Activated CD8-positive, alpha-beta memory T cell treated with anti-CD3 and anti-CD28 coated beads, Interleukin-2, amount 50 U/mL, for 1 hour (primary cell): ENCODE measurements around the gene MAP3K20.
A peak's percentile ranks its signal among the peaks of the same experiment; 100 is the strongest.
"Not testable (repeated sequence)": the region's sequence is repeated elsewhere in the genome, so short reads cannot be mapped to it uniquely, and the experiment has no call there.

Experiments
- DNase-seq: peaks from one replicate; pipeline ENCODE4 v3.0.0-alpha.2; 2020; ENCODE audit errors: extremely low read depth

MAP3K20 gene

DNA sequence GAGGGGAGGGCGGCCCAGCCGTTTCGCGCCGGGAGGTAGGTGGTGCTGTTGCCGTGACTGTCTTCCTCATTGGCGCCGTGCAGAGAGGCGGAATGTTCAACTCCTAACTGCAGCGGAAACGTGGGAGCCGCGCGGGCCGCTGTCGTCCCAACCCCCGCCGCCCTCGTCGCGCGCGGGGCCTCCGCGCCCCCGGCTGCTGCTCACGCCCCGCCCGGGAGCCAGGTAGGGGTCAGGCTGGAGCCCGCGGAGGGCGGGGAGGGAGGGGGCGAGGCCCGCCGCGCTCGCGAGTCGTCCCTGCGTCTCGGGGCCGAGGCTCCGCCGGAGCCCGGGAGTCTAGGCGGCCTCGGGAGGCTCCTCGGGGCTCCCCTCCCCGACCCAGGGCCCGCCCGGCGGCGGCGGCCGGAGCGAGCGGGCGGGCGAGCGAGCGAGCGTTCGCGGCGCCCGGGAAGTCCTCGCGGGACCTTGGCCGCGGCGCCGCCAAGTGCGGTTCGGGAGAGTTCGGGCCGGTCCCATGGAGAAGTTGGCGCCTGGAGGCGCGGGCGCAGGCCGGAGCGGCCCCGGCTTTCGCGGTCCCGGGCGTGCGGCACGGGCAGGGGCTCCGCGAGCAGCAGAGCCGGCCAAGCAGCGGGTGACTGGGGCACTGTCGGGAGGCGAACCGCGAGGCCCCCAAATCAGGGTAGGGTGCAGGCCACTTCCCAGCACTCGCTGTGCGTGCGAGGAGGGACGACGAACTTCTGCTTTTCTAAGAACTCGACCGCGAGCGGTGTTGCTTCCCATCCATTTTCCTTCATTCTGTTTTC is at the start of gene MAP3K20:
MAP3K20 (plus strand) TSS at position 66 of the 800 bp plus-strand sequence. CDS start 15,186 bp downstream, outside the sequence.
- peak; percentile 3 for DNase-seq

DNA sequence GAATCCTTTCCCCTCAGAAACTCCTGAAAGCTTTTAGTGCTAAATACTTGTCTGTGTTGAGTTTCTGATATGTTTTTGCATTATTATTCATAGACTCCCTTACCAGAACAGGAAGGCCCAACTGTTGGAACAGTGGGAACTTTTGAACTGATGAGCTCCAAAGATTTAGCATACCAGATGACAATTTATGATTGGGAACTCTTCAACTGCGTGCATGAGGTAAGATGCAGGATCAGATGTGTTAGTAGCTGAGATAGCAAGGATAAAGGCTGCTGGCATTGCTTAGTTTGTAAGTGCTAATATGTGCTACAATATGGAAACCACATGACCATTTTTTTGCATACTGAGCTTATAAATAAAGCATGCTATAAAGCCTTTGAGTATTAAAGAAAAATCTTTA is 49.2 kb upstream of the MAP3K20 start:
- no peak for DNase-seq

DNA sequence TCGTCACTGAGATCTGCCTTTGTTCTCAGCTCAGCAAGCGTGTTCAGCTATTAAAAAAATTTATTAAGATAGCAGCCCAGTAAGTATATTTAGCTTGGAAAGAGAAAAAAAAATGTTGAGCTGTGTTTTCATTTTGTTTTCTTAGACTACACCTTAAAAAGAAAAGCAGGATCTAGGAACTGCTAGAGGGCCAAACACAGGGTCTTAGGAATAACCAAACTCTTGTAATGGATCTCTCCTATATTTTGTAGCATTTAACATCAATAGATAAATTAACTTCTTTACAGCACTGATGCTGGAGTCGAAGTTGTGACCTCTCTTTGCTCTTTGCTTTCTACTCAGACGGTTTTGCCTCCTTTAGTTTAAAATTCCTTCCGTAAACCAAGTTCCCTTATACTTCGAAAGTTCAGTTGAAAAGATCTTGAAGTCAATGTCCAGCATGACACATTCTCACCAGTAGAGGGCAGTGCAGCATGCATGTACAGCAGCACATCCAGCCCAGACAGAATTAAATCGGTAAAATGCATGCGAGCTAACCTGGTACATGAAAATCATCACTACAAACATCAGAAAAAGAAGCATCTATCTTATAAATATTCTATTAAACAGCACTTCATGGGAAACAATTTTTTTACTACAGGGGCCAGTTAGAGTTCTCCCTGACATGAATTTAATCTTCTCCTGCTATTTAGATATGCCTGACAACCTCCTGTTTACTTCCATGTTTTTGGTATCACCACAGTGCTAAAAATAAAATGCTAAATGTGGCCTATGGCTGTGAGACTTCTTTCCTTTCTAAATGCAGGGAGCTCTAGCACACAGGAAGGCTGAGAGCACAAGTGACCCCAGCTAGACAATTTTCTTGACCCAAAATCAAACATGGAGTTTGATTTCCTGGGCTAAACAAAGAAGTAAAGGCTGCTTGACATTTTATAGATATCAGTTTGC is 48.2 kb upstream of the MAP3K20 start:
- peak; percentile 43 for DNase-seq

DNA sequence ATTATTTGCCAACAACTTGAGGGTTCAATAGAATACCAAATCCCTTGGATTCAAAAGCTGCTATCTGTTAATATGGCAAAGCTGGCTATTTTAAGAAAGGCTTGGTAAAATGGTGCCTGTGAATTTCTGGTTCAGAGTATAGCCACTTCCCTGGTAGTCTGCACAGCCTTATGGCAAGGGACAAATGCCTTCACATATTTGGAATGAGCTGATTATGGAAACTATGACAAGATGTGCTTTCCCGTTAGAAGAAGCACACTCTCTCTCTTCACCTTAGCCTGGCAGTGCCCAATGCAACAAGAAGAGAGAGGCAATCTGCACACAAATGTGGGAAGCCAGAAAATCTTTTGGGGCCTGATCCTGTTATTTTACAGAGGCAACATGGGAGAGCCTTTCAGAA is 47.5 kb upstream of the MAP3K20 start:
- no peak for DNase-seq

DNA sequence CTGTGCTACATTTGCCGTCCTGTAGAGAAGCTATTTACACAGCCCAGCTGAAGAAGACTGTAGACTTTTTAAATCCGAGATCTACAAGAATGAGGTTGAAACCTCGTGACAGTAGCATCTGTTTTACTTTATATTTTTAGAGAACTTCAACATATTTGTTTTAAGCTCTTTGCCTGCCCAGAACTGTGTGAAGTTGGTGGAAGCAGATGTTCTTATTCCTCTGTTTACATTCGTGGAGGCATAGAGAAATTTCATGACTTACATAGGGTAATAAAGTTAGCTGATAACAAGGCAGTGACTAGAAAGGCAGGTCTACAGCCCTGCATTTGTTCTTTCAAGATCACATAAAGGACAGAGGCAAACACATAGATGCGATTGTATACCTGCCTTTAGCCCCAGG is 47.0 kb upstream of the MAP3K20 start:
- DNase-seq, result no peak

DNA sequence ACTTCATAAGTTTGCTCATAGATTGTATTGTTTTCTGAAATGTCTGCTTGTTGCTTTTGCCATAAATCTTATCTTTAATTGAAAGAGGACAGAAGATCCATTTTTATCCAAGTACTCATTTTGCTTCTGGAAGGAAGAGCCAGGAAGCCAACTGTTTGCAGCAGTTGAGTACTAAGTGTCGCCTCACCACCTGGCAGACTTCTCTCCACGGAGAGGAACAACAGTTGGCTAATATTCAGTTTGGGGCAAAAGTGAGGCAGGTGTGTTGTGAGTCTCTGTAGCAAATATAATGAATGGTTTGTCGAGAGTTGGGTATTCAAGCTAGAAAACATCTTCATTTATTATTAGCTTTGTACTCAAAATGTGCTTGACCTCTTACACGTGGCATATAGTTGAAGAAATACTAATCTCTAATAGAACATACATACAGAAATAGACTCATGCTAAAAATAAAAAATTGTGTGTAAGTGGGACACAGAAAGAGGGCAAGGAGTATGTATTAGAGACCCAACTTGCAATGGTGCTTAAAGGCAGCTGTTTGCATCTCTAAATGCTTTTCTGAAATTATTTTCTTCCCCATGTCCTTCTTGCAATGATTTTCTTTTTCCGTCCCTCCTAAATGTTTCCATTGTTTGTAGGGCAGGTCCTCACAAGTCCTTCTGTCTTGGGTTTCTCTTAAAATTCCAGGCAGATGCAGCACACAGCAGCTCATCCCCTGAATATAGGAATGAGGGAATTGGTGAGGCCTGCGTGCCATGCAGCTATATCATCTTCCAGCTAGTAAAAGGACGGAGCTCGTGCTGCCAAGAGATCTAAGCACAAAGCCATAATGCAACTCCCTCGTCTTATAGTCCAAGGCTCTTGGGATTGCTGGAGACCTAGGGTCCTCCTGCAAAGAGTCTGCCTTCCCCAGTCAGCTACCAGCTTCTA is 44.8 kb upstream of the MAP3K20 start:
- DNase-seq, result no peak

DNA sequence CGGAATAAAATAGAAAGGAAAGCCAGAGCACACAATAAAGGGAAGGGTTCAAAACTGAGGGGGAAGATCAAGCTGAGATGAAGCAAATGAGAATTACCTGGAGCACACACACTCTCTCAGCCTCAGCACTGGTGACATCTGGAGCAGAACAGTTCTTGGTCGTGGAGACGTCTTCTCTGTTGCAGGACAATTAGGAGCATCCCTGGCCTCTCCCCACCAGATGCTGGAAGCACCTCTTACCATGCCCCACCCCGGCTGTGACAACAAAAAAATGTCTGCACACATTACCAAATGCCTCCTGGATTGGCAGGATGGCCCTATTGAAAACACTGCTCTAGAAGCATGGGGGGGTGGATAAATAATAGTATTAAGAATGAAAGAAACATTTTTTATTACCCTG is 43.6 kb upstream of the MAP3K20 start:
- no peak for DNase-seq

DNA sequence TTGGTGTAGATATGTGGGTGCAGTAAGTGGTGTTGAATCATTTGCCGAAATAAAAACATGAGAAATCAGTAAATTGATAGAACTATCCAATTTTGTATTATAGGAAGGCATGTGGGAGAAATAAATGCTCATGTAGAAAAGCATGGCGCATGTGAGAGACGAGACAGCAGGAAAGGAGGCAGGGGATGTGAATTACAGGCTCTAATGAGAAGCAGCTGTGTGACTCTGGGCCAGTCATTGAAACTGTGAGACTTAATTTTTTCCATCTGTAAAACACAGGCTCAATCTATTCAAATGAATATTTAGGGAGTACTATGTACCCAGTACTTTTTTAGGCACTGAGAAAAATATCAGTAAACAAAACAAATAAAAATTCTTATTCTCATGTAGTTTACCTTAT is 42.6 kb upstream of the MAP3K20 start:
- no peak for DNase-seq

DNA sequence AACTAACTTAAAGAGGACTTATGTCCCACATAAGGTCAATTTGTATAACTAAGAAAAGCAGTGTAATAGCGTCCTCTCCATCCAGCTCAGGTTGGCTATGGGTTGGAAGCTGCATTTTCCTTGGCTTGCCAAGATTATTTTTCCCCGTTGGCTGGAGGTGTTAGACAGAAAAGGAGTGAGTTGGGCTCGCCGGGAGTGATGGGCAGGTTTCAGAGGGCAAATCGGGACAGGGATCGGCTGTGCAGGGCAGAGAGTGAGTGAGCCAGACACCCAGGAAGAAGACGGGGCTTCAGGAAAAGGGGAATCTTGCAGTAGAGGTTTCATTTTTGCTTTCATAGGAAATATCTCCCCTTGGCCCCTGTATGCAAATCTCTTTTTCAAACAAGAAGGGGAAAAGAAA is 41.5 kb upstream of the MAP3K20 start:
- DNase-seq, result no peak

DNA sequence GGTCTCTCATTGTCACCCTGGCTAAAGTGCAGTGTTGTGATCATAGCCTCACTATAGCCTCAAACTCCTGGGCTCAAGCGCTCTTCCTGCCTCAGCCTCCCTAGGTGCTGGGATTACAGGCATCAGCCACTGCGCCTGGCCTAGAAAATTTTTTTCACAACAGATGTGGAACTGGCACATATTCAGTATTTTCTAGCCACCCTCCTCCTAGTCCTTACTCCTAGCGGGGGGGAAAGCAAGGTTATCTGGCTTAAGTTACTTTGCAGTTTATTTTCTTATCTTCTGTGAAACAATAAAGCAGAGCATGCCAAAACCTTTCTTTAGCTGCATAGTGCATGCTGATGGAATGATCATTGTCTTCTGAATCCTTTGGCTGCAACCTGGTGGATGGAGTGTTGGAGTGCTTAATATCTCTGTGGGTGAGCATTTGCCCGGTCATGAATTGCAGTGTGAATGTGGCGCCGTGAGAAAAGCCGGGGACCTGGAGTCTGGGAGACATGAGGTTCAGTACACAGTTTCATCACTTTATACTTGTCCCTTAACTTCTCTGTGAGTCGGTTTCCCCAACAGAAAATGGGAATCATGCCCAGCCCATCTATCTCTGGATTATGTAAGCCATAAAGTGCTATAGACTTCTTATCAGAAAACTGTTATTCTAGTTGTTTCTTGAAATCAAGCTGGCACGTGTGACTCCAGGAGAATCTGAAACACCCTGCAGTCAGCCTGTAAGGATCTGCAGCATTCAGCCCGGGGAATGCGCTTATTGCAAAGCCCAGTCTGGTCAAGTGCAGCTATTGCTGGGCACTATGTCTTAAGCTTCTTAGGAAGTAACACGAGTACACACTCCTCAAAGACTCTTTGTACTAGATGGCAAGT is 38.2 kb upstream of the MAP3K20 start:
- DNase-seq, result no peak

DNA sequence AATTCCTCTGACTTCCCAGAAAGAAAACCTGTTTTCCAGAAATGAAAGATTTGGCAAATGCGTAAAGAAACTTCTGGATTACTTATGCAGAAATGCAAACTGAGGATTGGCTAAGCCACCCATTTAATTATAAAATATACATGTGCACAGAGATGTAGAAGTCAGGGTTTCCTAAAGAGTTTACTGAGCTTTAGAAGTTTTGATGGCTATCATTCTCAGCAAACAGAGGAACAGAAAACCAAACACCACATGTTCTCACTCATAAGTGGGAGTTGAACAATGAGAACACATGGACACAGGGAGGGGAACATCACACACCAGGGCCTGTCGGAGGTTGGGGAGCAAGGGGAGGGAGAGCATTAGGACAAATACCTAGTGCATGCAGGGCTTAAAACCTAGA is 37.4 kb upstream of the MAP3K20 start:
- DNase-seq, result not testable (repeated sequence)

DNA sequence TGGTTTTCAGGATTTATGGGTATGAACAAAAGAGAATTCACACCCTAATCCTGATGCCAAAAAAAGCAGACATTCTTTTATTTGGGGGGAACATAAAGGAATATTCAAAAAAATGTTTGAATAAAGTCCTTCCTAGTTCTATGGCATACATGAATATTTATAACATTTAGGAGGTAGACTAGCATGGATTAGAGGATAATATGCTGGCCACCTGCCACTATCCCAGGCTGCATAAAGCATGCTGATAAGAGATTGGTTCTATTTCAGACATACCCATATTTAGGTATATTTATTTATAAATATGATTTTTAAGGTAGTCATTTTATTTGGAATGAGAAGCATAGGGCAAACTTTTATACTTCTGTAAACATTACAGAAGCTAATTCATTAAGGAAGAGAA is 34.9 kb upstream of the MAP3K20 start:
- DNase-seq, result no peak

DNA sequence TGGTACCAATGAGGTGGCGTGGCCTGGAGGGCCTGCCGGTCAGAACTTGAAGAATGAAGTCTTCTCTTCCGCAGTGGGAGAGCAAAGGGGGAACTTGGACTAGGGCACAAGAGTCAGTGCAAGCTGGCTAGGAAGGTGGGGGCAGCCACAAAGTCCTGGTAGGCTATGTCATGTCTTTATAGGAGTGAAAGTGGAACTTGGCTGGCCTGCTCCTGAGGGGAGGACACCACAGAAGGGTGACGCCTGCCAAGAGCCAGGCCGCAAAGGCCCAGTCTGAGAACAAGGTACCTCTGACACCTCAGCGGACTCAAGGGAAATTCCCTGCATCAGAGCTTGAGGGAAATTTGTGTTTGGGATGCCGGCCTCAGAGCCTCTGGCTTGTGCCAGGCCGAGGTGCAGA is 32.2 kb upstream of the MAP3K20 start:
- no peak for DNase-seq

DNA sequence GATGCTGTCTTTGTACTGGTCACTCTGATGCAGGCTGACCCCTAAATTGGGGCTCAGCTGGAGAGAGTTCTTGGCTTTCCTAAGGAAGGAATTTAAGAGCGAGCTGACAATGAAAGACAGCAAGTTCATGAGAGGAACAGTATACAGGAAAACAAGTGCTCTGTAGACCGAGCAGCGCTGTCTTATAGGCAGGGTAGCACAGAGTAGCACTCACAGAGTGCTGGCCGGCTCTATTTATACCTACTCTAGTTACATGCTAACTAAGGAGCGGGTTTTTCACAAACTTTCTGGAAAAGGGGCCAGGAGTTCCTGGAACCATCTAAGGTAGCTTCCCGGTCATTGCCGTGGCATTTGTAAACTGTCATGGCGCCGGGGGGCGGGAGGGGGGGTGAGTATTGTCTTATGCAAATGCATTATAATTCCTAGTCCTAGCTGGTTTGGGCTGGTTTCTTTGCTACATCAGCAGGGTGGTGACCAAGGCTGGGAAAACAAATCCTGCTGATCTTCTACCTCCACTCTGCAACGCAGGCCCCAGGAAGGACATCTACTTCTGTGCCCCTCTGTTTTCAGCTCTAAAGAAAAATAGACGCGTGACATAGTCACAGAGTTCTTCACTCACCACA is 31.6 kb upstream of the MAP3K20 start:
- no peak for DNase-seq

DNA sequence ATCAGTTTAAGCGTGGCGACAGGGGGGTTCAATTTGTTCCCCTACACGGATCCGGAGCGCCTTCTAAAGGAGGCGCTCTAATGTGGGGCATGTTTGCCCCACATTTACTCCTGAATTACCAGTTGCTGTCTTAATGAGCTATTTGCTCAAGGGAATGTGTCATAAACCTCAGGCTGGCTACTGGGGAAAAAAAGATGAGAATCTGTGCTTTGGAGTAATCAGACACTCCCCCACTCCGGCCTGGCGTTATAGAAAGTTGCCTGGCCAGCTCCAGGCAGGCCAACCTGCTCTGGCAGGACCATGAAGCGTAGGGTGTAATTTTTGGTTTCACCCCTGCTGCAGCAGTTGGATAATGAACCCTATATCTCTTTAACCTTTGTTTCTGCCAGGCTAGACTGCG is 31.0 kb upstream of the MAP3K20 start:
- DNase-seq, result no peak

DNA sequence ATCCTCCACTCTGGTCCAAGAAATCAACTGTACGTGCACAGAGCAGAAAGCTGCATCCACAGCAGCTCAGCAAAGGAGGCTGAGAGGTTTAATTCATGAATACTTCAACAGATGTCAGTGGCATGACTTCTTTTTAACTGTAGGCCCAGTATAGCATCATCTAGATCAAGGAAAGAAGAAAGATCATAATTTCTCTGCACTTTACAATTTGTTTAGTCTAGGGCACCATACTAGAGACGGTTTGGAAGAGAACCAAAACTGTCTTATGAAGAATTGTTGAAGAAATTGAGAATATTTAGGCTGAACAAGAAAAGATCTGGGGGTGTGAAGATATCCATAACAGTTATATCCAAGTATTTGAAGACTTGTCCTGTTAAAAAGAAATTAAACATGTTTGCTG is 30.5 kb upstream of the MAP3K20 start:
- no peak for DNase-seq

DNA sequence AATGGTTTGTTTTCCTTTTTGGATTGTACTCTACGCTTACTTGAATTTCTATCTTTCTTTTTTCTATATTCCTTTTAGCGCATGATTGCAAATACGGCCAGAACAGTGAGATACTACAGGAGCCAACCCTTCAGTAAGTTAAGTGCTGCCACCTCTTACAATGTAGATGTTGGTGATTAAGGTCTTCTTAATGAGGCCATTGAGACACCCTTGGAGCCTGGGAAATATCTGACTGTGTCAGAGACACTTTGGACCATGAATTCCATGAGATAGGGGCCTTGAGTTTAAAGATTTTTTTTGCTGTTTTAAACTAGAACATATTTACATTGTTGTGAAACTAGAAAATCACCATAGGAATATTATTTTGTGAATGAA is 27.1 kb upstream of the MAP3K20 start:
- no peak for DNase-seq

DNA sequence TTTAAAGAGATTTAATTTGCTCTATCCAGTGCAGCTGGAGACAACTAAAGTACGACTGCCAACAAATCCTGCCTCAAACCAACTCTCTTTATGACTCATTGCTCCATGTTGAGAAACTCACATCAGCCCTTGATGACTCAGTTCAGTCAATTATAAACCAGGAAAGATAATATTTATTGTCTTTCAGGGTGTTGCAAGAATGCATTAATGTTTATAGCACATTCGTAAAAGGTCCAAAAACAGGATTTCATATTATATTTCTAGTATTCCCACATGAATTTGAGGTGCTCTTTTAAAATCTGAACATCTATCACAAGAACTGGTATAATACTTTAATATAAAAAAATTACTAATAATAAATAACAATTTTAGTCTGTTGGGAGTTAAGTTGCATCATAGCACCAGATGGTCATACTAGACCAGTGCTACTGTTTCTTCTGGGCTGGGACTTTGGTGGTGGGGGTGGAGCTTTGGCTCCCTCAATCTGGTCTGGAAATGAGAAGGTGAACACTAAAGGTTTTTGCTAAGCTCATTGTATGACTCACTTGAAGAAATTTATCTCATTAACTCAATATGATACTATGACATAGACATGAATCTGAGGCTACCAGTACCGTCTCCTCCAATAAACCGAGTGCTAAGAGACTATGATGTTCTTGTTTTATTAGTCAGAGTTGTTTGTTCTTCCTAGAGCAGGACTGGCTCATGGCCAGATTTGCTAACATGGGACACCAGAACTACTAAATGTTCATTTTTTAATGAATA is 26.6 kb upstream of the MAP3K20 start:
- DNase-seq, result no peak

DNA sequence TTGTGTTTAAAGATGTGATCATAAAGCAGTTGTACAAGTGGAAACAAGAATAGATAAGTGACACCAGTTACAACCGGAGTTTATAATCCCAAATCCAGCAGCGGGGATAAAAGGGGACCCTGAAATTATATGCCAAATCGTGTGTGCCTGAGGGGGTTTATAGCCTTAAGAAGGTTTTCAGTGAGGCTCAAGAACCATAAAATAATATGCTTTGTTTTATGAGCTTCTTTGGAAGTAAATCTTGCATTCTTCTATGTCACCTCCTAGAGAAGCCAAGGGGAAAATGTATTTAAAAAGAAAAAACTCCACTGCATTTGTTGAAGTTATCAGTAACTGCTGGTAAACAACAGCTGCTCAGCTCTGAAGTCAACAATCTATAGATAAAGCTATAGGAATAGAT is 25.8 kb upstream of the MAP3K20 start:
- DNase-seq, result no peak

DNA sequence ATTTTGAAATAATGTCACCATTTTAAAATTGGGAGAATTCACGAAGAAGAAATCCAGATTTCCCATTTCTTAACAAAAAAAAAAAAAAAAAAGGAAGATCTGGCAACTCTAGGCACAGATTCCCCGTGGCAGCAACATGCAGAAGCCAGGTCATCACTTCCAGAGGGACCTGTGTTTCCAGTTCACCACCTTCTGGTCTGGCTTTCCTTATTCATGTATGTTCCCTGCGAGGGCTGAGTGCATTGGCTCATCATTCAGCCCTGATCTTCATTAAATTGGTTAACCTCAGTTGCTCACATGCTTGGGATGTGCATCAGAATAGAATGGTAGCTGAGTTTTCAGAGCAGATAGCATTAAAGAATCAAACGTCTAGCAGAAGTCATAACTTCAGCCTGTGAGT is 25.0 kb upstream of the MAP3K20 start:
- DNase-seq, result no peak
